ENCODE results near the gene PSMC3.
"Not testable (repeated sequence)": the region's sequence is repeated elsewhere in the genome, so short reads cannot be mapped to it uniquely, and the experiment has no call there.

Gene PSMC3

DNA sequence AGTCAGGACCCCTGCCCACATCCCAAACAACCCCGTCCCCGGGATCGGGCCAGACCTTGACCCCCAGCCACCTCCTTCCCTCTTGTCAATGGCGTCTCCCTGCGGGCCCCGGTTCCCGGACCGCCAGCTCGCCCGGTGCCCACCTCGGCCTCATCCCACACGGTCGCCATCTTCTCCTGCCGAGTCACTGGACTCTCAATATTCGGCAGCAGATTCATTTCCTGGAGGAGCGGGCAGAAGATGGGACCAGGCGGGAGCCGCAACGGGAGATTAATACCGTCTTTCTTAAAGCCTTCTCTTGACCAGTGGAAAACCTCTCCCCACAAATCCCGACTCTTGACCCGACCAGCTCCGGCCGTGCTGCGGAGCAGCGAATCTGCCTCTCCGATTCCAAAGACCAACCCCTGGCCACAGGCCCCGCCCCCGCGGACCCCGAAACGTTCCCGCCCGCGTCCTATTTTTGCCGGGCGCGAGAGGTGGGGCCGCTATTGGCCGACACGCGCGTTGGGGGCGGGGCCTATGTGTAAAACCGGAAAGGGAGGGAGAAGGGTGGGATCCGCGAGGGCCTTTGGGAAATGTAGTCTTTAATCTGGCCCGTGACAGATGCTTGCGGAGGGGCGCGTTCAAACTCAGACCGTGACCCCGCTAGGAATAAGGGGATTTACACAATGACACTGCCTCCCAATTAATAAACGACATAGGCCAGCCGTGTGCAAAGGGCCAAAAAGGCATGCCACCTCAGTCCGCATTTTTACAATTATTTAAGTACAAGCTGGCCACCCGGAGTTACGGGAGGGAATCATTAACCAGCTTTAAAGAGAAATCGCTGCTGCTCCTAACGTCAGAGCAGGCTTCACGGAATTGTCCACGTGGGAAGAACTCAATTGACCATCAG is at the start of gene PSMC3:
TSS of gene PSMC3 (minus strand) at position 378 of the 895 bp plus-strand sequence. CDS start at position 218, 160 bp downstream.
- peak; percentile 98 for DNase-seq (ENCODE audit: low read depth)

GRCh38 chr11:47470671-47471070 is 44.4 kb upstream of the PSMC3 start:
- DNase-seq (ENCODE audit: low read depth): no peak

- no peak for DNase-seq (ENCODE audit: low read depth)
Measured at GRCh38 chr11:47469361-47470179, 43.3 kb upstream of the PSMC3 start.

DNA sequence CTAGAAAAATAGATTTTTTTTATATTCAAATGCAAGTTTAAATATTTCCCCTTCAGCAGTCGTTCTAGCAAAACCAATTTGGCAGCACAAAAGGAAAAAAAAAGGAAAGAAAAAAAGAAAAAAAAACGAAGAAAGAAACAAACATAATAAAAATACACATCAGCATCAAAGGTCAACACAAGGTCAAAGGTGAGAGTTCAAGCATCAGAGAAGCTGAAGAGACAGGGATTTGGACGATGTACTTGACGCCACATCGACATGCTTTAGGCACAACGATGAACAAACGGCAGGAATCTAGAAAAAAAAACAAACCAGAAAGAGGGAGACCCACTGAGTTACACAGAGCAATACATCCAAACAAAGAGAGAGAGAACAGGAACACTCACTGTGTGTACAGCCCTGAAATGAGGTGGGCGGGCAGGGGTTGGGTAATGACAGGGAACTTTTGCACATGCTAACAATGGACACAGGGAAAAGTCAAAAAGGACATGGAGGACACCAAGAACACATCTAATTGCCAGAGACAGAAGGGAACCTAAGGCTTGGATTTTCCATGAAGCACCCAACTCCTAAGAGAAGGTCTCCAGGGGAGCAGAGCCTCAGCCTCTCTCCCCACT is 42.5 kb upstream of the PSMC3 start:
- no peak for DNase-seq (ENCODE audit: low read depth)

DNA sequence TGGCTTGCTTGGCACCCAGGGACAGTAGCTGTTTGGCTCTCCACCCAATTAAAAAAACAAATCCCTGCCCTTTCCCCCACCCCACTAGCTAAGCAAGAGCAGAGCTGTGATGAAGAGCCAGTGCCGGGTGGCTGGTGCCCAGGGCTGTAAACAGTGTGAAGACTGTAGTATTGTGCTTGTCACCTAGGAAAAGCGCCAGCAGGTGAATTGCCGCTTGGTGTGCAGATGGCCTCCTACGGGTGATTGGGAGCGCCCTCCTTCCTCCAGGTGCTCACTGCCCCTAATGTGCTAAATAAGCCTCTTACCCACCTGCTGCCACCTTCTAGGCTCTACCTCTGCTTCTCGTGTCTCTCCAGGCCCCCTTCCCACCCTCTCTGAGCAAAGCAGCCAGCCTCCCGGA is 41.1 kb upstream of the PSMC3 start:
- no peak for DNase-seq (ENCODE audit: low read depth)

GRCh38 chr11:47466701-47467250 is 40.5 kb upstream of the PSMC3 start:
- no peak for DNase-seq (ENCODE audit: low read depth)

DNA sequence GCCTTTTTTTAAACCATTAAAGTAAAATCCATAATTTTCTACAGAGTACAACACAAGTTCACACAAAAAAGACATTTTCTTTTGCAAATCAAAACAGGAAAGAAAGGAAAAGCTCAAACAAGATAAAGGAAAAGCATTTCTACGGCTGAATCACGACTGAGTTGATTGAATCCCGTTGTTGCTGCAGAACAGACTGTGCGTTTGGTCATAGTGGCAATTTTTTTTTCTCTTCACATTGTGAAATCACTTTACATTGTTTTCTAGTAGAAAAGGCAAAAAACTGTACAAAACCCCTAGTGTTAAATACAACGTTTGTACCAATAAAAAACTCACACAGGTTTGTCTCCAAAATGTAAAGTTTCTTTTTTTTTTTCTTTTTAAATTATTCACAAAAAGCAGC is 40.0 kb upstream of the PSMC3 start:
- DNase-seq (ENCODE audit: low read depth): no peak

DNA sequence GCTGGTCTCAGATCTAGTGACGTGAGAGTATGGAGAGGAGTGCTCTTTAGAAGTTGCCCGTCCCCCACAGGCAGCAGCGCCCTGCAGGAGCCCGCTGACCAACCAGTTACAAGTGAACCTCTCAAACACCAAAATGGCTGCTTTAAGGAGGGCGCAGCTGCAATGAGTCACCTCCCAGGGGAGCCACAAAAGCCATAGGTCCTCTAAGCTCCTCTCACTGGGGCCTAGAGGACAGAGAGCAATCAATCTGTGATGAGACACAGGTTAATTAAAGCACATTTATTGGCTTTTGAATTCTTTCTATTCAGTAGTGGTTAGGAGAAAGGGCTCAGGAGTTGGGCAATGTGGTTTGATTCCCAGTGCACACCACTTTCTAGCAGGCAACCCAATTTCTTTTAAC is 38.2 kb upstream of the PSMC3 start:
- no peak for DNase-seq (ENCODE audit: low read depth)

- no peak for DNase-seq (ENCODE audit: low read depth)
Measured at GRCh38 chr11:47461876-47462275, 35.6 kb upstream of the PSMC3 start.

DNA sequence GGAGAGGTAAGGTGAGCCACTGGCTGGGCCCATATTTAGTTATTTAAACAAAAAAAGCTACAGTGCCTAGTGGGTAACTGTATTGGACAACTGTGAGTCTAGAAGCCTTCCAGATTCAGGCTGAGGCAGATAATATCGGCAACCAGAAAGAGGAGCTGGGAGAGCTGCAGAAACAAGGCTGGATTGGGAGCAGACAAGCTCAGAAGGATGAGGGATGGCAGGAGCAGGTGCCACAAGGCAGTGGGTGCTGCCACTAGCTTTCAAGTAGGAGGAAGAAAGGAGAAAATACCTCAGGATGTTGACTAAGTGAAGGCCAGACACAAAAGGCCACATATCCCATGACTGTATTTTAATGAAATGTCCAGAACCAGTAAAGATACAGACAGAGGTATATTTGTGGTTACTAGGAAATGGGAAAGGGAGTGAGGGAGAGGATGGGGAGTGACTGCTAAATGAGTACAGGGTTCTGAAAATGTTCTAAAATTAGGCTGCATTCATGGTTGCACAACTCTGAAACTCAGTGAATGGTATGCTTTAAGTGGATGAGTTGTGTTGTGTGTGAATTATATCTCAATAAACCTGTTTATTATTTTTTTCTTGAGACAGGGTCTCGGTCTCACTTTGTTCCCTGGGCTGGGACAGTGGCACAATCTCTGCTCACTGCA is 34.5 kb upstream of the PSMC3 start:
- no peak for DNase-seq (ENCODE audit: low read depth)

- DNase-seq (ENCODE audit: low read depth): not testable (repeated sequence)
Measured at GRCh38 chr11:47454258-47454671, 28.0 kb upstream of the PSMC3 start.

DNA sequence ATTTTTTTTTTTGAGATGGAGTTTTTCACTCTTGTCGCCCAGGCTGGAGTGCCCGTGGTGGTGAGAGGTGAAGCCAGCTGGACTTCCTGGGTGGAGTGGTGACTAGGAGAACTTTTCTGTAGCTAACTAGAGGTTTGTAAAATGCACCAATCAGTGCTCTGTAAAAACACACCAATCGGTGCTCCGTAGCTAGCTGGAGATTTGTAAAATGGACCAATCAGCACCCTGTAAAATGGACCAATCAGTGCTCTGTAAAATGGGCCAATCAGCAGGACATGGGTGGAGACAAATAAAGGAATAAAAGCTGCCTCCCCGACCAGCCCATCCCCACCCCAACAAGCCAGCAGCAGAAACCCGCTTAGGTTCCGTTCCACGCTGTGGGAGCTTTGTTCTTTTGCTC is 27.1 kb upstream of the PSMC3 start:
- DNase-seq (ENCODE audit: low read depth): no peak

GRCh38 chr11:47451990-47452389 is 25.8 kb upstream of the PSMC3 start:
- no peak for DNase-seq (ENCODE audit: low read depth)

GRCh38 chr11:47451436-47451835 is 25.2 kb upstream of the PSMC3 start:
- DNase-seq (ENCODE audit: low read depth): no peak

GRCh38 chr11:47449541-47449940 is 23.3 kb upstream of the PSMC3 start:
- no peak for DNase-seq (ENCODE audit: low read depth)

GRCh38 chr11:47448566-47449427 is 22.6 kb upstream of the PSMC3 start, which contains the start of gene RAPSN:
Gene RAPSN (minus strand): TSS chr11:47449136. CDS start chr11:47448964, 172 bp downstream.
- no peak for DNase-seq (ENCODE audit: low read depth)

DNA sequence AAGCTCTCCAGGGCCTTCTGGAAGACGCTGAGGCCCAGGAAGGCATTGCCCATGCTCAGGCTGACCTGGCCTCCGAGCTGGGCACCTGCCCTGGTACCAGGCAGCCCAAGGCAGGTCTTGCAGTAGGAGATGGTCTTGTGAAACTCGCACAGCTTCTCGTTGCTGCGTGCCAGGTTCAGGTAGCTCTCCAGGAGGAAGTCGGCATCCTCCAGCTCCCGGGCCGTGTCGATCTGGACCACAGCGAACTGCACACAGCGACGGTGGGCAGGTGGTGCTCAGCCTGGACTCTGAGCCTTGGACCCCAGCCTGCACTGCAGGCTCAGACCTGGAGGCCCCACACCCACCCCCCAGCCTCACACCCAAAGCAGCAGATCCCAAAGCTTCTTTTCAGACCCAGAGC is 21.7 kb upstream of the PSMC3 start:
- DNase-seq (ENCODE audit: low read depth): no peak

DNA sequence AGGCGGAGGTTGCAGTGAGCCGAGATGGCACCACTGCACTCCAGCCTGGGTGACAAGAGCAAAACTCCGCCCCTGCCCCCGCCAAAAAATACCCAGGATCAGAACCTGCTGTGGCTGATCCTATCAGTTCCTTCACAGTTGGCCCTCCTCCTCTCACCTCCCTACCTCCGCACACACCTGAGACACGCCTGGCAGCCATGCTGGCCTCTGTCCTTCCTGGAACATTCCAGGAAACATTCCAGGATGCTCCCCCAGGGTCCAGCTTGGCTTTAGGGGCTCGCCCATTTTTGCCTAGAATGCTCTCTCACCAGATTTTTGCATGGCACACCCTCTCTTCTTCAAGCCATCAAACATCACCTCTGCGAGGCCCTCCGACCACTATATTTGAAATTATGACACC is 20.6 kb upstream of the PSMC3 start:
- no peak for DNase-seq (ENCODE audit: low read depth)

DNA sequence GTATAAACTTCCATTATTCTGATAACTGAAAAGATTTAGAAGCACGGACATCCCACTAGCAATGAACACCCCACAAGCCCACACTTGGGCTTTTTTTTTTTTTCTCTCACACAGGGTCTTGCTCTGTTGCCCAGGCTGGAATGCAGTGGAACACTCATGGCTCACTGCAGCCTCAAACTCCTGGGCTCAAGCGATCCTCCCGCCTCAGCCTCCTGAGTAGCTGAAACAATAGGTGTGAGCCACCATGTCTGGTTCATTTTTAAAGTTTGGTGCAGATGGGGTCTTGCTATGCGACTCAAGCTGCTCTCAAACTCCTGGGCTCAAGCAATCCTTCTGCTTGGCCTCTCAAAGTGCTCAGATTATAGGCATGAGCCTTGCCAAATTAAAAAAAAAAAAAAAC is 19.6 kb upstream of the PSMC3 start:
- DNase-seq (ENCODE audit: low read depth): no peak

- no peak for DNase-seq (ENCODE audit: low read depth)
Measured at GRCh38 chr11:47443817-47444216, 17.6 kb upstream of the PSMC3 start.

All from stimulated activated CD8-positive, alpha-beta memory T cell treated with anti-CD3 and anti-CD28 coated beads, Interleukin-15, amount 100 ng/mL, for 24 hours (primary cell).